HepG2 (cell line): ENCODE measurements around the gene COBLL1. TPM values are rescaled to one million over a fixed set of nuclear protein-coding genes. Genes with fewer than 3 reads are reported as not detected.

Source experiments
- CHD2 ChIP-seq: IDR thresholded peaks from 2 replicates; pipeline ENCODE4 v1.6.1; 2011; ENCODE audit warnings: low read depth, low read length, improper control_type of control experiment
- ELK4 ChIP-seq: sonication (generic); formaldehyde crosslinking; IDR thresholded peaks from 2 replicates; pipeline ENCODE4 v1.9.0; 2021; ENCODE audit warnings: missing genetic modification reagents, borderline replicate concordance
- FOXO1 ChIP-seq: sonication (generic); formaldehyde crosslinking; IDR thresholded peaks from 2 replicates; pipeline ENCODE4 v1.4.0; 2020; ENCODE audit warnings: missing genetic modification reagents
- GATA4 ChIP-seq: sonication (generic); IDR thresholded peaks from 2 replicates; pipeline ENCODE4 v1.6.1; 2016; ENCODE audit warnings: antibody characterized with exemption, low read depth, borderline replicate concordance
- IRX3 ChIP-seq: sonication (generic); formaldehyde crosslinking; IDR thresholded peaks from 2 replicates; pipeline ENCODE4 v1.8.1; 2023; ENCODE audit warnings: mild to moderate bottlenecking, low read depth, missing genetic modification reagents, borderline replicate concordance
- NFE2L2 ChIP-seq: fragments of 150-350 bp; IDR thresholded peaks from 2 replicates; pipeline ENCODE4 v1.6.1; 2014; ENCODE audit warnings: low read length
- NPAS2 ChIP-seq: sonication (generic); formaldehyde crosslinking; IDR thresholded peaks from 2 replicates; pipeline ENCODE4 v1.8.0; 2022; ENCODE audit warnings: mild to moderate bottlenecking, missing genetic modification reagents, borderline replicate concordance
- POLR2AphosphoS2 ChIP-seq: IDR thresholded peaks from 2 replicates; pipeline ENCODE4 v1.6.1; 2011; ENCODE audit warnings: low read depth, low read length, improper control_type of control experiment
- SATB2 ChIP-seq: sonication (generic); formaldehyde crosslinking; IDR thresholded peaks from 2 replicates; pipeline ENCODE4 v1.5.0; 2020; ENCODE audit warnings: missing genetic modification reagents
- STAG1 ChIP-seq: sonication (generic); formaldehyde crosslinking; IDR thresholded peaks from 2 replicates; pipeline ENCODE4 v1.4.0; 2020; ENCODE audit warnings: missing genetic modification reagents
- TSC22D2 ChIP-seq: sonication (generic); formaldehyde crosslinking; IDR thresholded peaks from 2 replicates; pipeline ENCODE4 v1.5.1; 2020; ENCODE audit warnings: missing genetic modification reagents, mild to moderate bottlenecking, borderline replicate concordance
- ZBTB14 ChIP-seq: sonication (generic); formaldehyde crosslinking; IDR thresholded peaks from 2 replicates; pipeline ENCODE4 v1.4.0; 2020; ENCODE audit warnings: missing genetic modification reagents
- ZBTB25 ChIP-seq: IDR thresholded peaks from 2 replicates; pipeline ENCODE4 v1.6.1; 2018; ENCODE audit warnings: missing genetic modification reagents
- ZNF274 ChIP-seq: sonication (generic); formaldehyde crosslinking; IDR thresholded peaks from 2 replicates; pipeline ENCODE4 v1.5.1; 2020; ENCODE audit warnings: mild to moderate bottlenecking, missing genetic modification reagents
- ZNF296 ChIP-seq: sonication (generic); formaldehyde crosslinking; conservative IDR thresholded peaks from 2 replicates; pipeline ENCODE4 v1.5.0; 2020; ENCODE audit warnings: mild to moderate bottlenecking, missing genetic modification reagents
- ZNF589 ChIP-seq: sonication (generic); formaldehyde crosslinking; conservative IDR thresholded peaks from 2 replicates; pipeline ENCODE4 v1.8.0; 2022; ENCODE audit warnings: mild to moderate bottlenecking, moderate library complexity, missing genetic modification reagents
- ZNF713 ChIP-seq: sonication (generic); formaldehyde crosslinking; IDR thresholded peaks from 2 replicates; pipeline ENCODE4 v1.4.0; 2020; ENCODE audit warnings: mild to moderate bottlenecking, missing genetic modification reagents
- polyA plus RNA-seq, 8 experiments: library from polyadenylated mRNA; depleted of rRNA in 3 of 8; stranded (reverse) in 7 of 8; unstranded in 1 of 8; fragments of >200 nt; fragmentation: Illumina TruSeq in 4 of 8; extraction: Trizol in 4 of 8; gene quantifications; 2 replicates each; pipeline versions ENCODE4 v1.2.1 to v1.2.3, GENCODE V29; 2011 to 2016; ENCODE audit warnings: low read depth in 4 of 8, missing spikeins in 1 of 8, mixed read lengths in 1 of 8; ENCODE audit not compliant: insufficient read depth in 1 of 8
- total RNA-seq, 5 experiments: library from RNA; depleted of rRNA; stranded (reverse); fragments of >200 nt; fragmentation: Illumina TruSeq; extraction: Trizol; gene quantifications; 2 replicates each; pipeline ENCODE4 v1.2.3, GENCODE V29; 2016; ENCODE audit warnings: low read depth in 1 of 5
- TF ChIP-seq, protein P1 (sequence below): sonication (generic); formaldehyde crosslinking; IDR thresholded peaks from 2 replicates; pipeline ENCODE4 v1.4.0; 2020; ENCODE audit warnings: missing genetic modification reagents, borderline replicate concordance
- TF ChIP-seq, protein P2 (sequence below): sonication (generic); formaldehyde crosslinking; IDR thresholded peaks from 2 replicates; pipeline ENCODE4 v1.8.0; 2022; ENCODE audit warnings: low read depth, missing genetic modification reagents
- TF ChIP-seq, protein P3 (sequence below): IDR thresholded peaks from 2 replicates; pipeline ENCODE4 v1.6.1; 2016; ENCODE audit warnings: control low read depth

COBLL1 gene
- total and polyA plus RNA-seq, 2 of the 13 experiments (the other 11 are each of a cell fraction or from before 2014, with no cell fraction given), result 32.6 to 86.8 TPM

DNA sequence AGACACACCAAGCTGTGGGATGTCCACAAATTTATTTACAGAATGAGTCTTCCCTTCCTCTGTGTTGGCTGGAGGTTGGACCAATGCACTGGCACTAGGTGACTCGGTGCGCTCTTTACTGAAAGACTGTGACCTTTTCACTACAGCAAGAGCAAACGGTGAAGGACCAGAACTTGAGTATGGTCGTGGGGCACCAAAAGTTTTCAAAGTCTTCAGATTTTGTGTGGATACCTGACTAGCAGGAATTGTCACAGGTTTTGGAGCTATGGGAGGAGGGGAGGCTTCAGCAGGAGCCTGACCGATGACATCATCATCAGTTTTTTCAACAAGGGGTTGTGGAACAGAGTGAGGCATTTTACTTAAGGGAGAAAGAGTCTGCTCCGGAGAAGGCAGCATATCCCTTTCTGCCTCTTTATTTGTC lies 147.3 kb downstream of the COBLL1 start (continued):
- TF ChIP-seq NFE2L2 (no peak), ELK4 (CRISPR knock-in tag) (no peak), ZNF296 (CRISPR knock-in tag) (no peak), ZNF589 (CRISPR knock-in tag) (no peak), SATB2 (CRISPR knock-in tag) (no peak), ZBTB14 (CRISPR knock-in tag) (no peak), FOXO1 (peak; percentile 27; the same call in 1 of the 2 replicates), ZNF274 (CRISPR knock-in tag) (no peak), CHD2 (no peak), POLR2AphosphoS2 (no peak), TSC22D2 (CRISPR knock-in tag) (no peak), ZNF713 (CRISPR knock-in tag) (no peak), IRX3 (CRISPR knock-in tag) (no peak), STAG1 (CRISPR knock-in tag) (no peak), GATA4 (no peak; the same call in 1 of the 2 replicates), NPAS2 (CRISPR knock-in tag) (no peak), ZBTB25 (CRISPR knock-in tag) (no peak)
- TF ChIP-seq, protein P1, sequence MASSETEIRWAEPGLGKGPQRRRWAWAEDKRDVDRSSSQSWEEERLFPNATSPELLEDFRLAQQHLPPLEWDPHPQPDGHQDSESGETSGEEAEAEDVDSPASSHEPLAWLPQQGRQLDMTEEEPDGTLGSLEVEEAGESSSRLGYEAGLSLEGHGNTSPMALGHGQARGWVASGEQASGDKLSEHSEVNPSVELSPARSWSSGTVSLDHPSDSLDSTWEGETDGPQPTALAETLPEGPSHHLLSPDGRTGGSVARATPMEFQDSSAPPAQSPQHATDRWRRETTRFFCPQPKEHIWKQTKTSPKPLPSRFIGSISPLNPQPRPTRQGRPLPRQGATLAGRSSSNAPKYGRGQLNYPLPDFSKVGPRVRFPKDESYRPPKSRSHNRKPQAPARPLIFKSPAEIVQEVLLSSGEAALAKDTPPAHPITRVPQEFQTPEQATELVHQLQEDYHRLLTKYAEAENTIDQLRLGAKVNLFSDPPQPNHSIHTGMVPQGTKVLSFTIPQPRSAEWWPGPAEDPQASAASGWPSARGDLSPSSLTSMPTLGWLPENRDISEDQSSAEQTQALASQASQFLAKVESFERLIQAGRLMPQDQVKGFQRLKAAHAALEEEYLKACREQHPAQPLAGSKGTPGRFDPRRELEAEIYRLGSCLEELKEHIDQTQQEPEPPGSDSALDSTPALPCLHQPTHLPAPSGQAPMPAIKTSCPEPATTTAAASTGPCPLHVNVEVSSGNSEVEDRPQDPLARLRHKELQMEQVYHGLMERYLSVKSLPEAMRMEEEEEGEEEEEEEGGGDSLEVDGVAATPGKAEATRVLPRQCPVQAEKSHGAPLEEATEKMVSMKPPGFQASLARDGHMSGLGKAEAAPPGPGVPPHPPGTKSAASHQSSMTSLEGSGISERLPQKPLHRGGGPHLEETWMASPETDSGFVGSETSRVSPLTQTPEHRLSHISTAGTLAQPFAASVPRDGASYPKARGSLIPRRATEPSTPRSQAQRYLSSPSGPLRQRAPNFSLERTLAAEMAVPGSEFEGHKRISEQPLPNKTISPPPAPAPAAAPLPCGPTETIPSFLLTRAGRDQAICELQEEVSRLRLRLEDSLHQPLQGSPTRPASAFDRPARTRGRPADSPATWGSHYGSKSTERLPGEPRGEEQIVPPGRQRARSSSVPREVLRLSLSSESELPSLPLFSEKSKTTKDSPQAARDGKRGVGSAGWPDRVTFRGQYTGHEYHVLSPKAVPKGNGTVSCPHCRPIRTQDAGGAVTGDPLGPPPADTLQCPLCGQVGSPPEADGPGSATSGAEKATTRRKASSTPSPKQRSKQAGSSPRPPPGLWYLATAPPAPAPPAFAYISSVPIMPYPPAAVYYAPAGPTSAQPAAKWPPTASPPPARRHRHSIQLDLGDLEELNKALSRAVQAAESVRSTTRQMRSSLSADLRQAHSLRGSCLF (CRISPR knock-in tag), result no peak
- TF ChIP-seq, protein P2, sequence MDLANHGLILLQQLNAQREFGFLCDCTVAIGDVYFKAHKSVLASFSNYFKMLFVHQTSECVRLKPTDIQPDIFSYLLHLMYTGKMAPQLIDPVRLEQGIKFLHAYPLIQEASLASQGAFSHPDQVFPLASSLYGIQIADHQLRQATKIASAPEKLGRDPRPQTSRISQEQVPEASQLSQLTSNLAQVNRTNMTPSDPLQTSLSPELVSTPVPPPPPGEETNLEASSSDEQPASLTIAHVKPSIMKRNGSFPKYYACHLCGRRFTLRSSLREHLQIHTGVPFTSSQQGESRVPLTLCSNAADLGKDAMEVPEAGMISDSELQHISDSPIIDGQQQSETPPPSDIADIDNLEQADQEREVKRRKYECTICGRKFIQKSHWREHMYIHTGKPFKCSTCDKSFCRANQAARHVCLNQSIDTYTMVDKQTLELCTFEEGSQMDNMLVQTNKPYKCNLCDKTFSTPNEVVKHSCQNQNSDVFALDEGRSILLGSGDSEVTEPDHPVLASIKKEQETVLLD (CRISPR knock-in tag), result no peak
- TF ChIP-seq, protein P3, sequence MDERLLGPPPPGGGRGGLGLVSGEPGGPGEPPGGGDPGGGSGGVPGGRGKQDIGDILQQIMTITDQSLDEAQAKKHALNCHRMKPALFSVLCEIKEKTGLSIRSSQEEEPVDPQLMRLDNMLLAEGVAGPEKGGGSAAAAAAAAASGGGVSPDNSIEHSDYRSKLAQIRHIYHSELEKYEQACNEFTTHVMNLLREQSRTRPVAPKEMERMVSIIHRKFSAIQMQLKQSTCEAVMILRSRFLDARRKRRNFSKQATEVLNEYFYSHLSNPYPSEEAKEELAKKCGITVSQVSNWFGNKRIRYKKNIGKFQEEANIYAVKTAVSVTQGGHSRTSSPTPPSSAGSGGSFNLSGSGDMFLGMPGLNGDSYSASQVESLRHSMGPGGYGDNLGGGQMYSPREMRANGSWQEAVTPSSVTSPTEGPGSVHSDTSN, result no peak
